Measurements from ENCODE around the gene SLC37A3.
A peak's percentile ranks its signal among the peaks of the same experiment; 100 is the strongest.

SLC37A3 gene

GRCh38 chr7:140308060-140308459, 90.3 kb downstream of the SLC37A3 start:
- no peak for DNase-seq

GRCh38 chr7:140304191-140304799, 94.0 kb downstream of the SLC37A3 start:
- DNase-seq = peak; percentile 73

- no peak for DNase-seq
Measured at GRCh38 chr7:140300243-140301136, 97.8 kb downstream of the SLC37A3 start.

GRCh38 chr7:140298213-140298612, 100.1 kb downstream of the SLC37A3 start:
- peak; percentile 25 for DNase-seq

- peak; percentile 32 for DNase-seq
Measured at GRCh38 chr7:140297192-140297591, 101.1 kb downstream of the SLC37A3 start.

GRCh38 chr7:140295224-140295738, 103.0 kb downstream of the SLC37A3 start:
- no peak for DNase-seq

- peak; percentile 54 for DNase-seq
Measured at GRCh38 chr7:140294454-140294853, 103.9 kb downstream of the SLC37A3 start.

GRCh38 chr7:140292438-140292837, 105.9 kb downstream of the SLC37A3 start:
- DNase-seq = no peak

- DNase-seq = no peak
Measured at GRCh38 chr7:140289804-140290203, 108.5 kb downstream of the SLC37A3 start.

- no peak for DNase-seq
Measured at GRCh38 chr7:140287988-140288387, 110.3 kb downstream of the SLC37A3 start.

- DNase-seq = no peak
Measured at GRCh38 chr7:140285938-140286337, 112.4 kb downstream of the SLC37A3 start.

GRCh38 chr7:140284062-140284461, 114.3 kb downstream of the SLC37A3 start:
- no peak for DNase-seq
